Testis (tissue), 2 donors: ENCODE data around the gene ADAP1.

Experiments used
- CTCF ChIP-seq, 3 experiments: fragments of 450-650 bp in 2 of 3; fragments of 200-600 bp in 1 of 3; sonication (generic) in 1 of 3; IDR thresholded peaks; one replicate each; pipeline ENCODE4 v1.5.1; 2016 to 2019; ENCODE audit warnings: antibody characterized with exemption in 3 of 3, mild to moderate bottlenecking in 2 of 3, moderate library complexity in 1 of 3
- POLR2A ChIP-seq: fragments of 450-650 bp; IDR thresholded peaks from one replicate; pipeline ENCODE4 v1.6.1; 2017; ENCODE audit warnings: antibody characterized with exemption, mild to moderate bottlenecking, moderate library complexity

- no peak for TF ChIP-seq CTCF (IDR thresholded peaks at IDR 0.05)
- TF ChIP-seq POLR2A = no peak
Measured at GRCh38 chr7:945147-945555, 9.3 kb downstream of the ADAP1 start.
